ENCODE results near the gene TSPAN32.
"Not testable (repeated sequence)": the region's sequence is repeated elsewhere in the genome, so short reads cannot be mapped to it uniquely, and the experiment has no call there.

The TSPAN32 gene

GRCh38 chr11:2267306-2267850 lies 34.4 kb upstream of the TSPAN32 start:
- DNase-seq (ENCODE audit: low read depth) = no peak

- DNase-seq (ENCODE audit: low read depth) = no peak
These were observed 33.7 kb upstream of the TSPAN32 start for GRCh38 chr11:2267851-2268728.

- DNase-seq (ENCODE audit: low read depth) = no peak
These were observed 32.8 kb upstream of the TSPAN32 start for GRCh38 chr11:2268729-2269600.

GRCh38 chr11:2269601-2270321 lies 32.1 kb upstream of the TSPAN32 start:
- DNase-seq (ENCODE audit: low read depth) = peak; percentile 36

- no peak for DNase-seq (ENCODE audit: low read depth)
These were observed 31.3 kb upstream of the TSPAN32 start, which contains the start of gene ASCL2 for GRCh38 chr11:2270322-2271076. Gene ASCL2, minus strand, starts transcription at chr11:2270588. Its CDS starts 256 bp downstream, at chr11:2270332.

- no peak for DNase-seq (ENCODE audit: low read depth)
These were observed 30.8 kb upstream of the TSPAN32 start for GRCh38 chr11:2271077-2271326.

- no peak for DNase-seq (ENCODE audit: low read depth)
These were observed 30.2 kb upstream of the TSPAN32 start for GRCh38 chr11:2271327-2272227.

GRCh38 chr11:2272228-2272945 lies 29.4 kb upstream of the TSPAN32 start:
- no peak for DNase-seq (ENCODE audit: low read depth)

- no peak for DNase-seq (ENCODE audit: low read depth)
These were observed 28.9 kb upstream of the TSPAN32 start for GRCh38 chr11:2272946-2273280.

- no peak for DNase-seq (ENCODE audit: low read depth)
These were observed 28.5 kb upstream of the TSPAN32 start for GRCh38 chr11:2273311-2273710.

GRCh38 chr11:2273771-2274170 lies 28.0 kb upstream of the TSPAN32 start:
- DNase-seq (ENCODE audit: low read depth) = no peak

- DNase-seq (ENCODE audit: low read depth) = no peak
These were observed 26.2 kb upstream of the TSPAN32 start for GRCh38 chr11:2275334-2276279.

GRCh38 chr11:2276280-2277007 lies 25.4 kb upstream of the TSPAN32 start:
- DNase-seq (ENCODE audit: low read depth) = no peak

GRCh38 chr11:2277008-2277346 lies 24.8 kb upstream of the TSPAN32 start:
- DNase-seq (ENCODE audit: low read depth) = no peak

- DNase-seq (ENCODE audit: low read depth) = no peak
These were observed 23.8 kb upstream of the TSPAN32 start for GRCh38 chr11:2277933-2278523.

GRCh38 chr11:2280208-2280607 lies 21.6 kb upstream of the TSPAN32 start:
- no peak for DNase-seq (ENCODE audit: low read depth)

- DNase-seq (ENCODE audit: low read depth) = not testable (repeated sequence)
These were observed 15.5 kb upstream of the TSPAN32 start for GRCh38 chr11:2286350-2286749.

- DNase-seq (ENCODE audit: low read depth) = no peak
These were observed 14.7 kb upstream of the TSPAN32 start for GRCh38 chr11:2287091-2287490.
